Tibial nerve (tissue), 4 donors: ENCODE measurements around the gene PARP16.

Source experiments
- CTCF ChIP-seq, 5 experiments: fragments of 200-600 bp in 3 of 5; fragments of 450-650 bp in 2 of 5; sonication (generic) in 3 of 5; IDR thresholded peaks; one replicate each; pipeline ENCODE4 v1.5.1; 2016 to 2019; ENCODE audit warnings: antibody characterized with exemption in 5 of 5, mild to moderate bottlenecking in 3 of 5, moderate library complexity in 2 of 5
- EP300 ChIP-seq, 2 donors: sonication (generic); formaldehyde crosslinking; IDR thresholded peaks; one replicate each; pipeline ENCODE4 v1.6.1; 2017; ENCODE audit warnings: antibody characterized with exemption in 2 of 2, mild to moderate bottlenecking in 1 of 2
- POLR2A ChIP-seq, 2 donors: fragments of 450-650 bp; IDR thresholded peaks; one replicate each; pipeline ENCODE4 v1.6.1; 2017; ENCODE audit warnings: antibody characterized with exemption in 2 of 2, mild to moderate bottlenecking in 2 of 2, moderate library complexity in 2 of 2

- TF ChIP-seq CTCF (IDR thresholded peaks at IDR 0.05) (no peak), POLR2A (IDR thresholded peaks at IDR 0.05) (no peak), EP300 (IDR thresholded peaks at IDR 0.05) (no peak)
Measured at GRCh38 chr15:65231306-65231705, 55.4 kb downstream of the PARP16 start.
